ENCODE results near the gene JAG2.

Gene JAG2

GRCh38 chr14:105165761-105166485 lies 2.7 kb downstream of the JAG2 start:
- peak; percentile 12 for DNase-seq (ENCODE audit: low spot score)

GRCh38 chr14:105165134-105165704 lies 3.4 kb downstream of the JAG2 start:
- DNase-seq (ENCODE audit: low spot score) = no peak

DNA sequence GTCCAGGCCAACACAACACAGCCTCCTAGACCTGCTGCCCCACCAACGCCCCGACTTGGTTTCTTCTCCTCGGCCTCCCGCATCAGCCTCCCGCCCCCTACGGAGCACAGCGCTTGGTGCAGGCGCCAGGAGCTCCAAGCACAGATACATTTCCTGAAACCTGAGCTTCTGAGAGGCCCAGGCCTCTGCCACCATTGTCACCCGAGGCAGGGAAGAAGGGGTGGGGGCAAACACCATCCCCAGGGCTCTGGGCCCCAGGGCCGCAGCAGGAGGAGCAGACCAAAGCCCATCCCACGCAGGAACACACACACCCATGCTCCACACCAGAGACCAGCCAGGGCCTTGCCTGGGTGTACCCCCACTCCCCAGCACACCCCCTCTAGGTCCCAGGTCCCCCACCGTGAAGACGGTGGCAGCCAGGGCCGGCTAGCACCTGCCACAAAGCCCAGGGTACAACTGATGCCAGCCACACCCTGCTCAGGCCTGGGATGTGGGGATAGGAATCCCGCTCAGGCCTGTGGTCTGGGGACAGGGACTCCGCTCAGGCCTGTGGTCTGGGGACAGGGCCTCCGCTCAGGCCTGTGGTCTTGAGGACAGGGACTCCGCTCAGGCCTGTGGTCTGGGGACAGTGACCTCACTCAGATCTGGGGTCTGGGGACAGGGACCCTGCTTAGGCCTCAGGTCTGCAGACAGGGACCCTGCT lies 5.4 kb downstream of the JAG2 start:
- no peak for DNase-seq (ENCODE audit: low spot score)

DNA sequence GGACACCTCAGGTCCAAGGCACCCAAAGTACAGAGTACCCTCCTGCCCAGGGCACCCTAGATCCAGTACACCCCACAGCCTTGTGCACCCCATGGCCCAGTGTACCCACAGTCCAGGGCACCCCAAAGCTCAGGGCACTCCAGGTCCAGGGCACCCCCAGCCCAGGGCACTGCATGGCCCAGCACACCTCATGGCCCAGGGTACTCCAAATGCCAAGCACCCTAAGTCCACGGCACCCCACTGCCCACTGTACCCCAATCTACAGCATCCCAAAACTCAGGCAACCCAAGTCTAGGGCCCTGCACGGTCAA lies 6.0 kb downstream of the JAG2 start:
- no peak for DNase-seq (ENCODE audit: low spot score)

DNA sequence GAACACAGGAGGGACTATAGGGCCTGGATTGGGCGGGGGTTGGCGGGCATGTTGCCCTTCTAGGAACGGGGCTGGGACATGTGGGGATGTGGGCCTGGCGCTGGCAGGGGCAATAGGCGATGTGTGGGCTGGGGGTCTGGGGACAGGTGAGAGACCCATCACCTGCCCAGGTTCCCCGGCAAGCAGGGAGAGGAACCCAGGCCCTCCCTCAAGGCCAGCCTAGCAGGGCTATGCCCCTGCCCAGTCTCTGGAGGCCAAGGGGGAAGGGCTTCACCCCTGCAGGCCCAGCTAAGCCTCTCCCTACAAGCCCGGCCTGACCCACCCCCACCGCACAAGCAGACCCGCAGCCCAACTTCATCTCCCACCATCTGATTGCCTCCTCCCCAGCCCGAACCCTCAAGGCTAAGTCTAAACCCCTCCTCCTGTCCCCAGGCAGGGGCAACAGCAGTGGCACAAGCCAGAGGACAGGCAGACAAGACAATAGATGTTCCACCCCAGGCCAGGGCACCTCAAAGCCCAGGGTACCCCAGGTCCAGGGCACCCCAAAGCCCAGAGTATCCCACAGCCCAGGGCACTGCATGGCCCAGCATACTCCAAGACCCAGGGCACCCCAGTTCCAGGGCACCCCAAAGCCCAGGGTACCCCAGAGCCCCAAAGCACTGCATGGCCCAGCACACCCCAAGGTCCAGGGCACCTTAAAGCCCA lies 6.5 kb downstream of the JAG2 start:
- DNase-seq (ENCODE audit: low spot score) = peak; percentile 13

DNA sequence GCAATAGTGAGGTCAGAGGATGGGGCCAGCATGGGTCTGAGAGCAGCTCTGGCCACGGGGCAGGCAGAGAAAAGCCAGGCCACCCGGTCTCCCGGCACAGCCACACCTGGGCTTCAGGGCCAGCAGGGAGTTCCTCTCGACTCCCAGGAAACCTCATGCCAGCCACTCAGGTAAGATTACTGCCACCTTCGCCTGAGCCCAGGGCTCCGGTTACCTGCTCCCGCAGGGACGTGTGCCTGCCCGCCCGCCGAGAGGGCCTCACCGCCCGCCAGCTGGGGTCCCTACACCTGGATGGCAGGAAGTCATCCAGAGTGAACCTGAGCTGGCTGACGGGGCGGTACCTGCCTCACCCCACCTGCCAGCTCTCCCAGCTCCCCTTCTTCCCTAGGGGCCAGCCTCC lies 7.3 kb downstream of the JAG2 start:
- DNase-seq (ENCODE audit: low spot score) = no peak

- no peak for DNase-seq (ENCODE audit: low spot score)
Measured at GRCh38 chr14:105160776-105161175, 7.8 kb downstream of the JAG2 start.

DNA sequence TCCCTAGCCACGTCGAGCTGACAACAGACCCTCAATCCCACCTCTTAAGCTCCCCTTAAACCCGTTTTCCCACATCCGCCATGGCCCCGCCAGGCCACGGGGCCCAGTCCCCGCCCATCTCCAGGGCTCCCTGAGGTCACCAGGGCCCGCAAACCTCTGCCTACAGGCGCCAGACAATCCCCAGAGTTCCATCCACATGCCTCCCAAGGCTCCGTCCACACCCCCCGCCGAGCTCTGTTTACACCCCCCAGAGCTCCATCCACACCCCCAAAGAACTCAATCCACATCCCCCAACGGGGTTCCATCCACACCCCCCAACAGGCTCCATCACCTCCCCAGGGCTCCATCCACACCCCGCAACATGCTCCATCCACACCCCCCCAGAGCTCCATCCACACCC lies 9.2 kb downstream of the JAG2 start:
- DNase-seq (ENCODE audit: low spot score) = no peak

DNA sequence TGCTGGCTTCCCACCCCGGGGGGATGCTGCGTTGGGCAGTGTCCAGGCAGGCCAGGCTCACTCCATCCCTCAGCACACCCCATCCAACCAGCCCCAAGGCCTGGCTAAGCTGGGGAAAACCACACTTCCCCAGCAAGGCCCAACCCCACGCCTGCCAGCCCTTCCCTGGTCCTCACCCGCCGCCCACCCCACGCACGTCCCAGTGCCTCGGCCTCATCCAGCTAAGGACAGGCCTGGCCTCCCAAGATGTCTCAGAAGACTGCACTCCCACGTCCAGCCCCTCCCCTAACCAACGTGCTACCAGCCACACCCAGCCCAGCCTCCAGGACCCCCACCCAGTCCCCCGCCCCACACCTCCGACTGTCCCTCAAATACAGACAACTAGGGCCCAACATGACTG lies 9.8 kb downstream of the JAG2 start:
- no peak for DNase-seq (ENCODE audit: low spot score)

- DNase-seq (ENCODE audit: low spot score) = no peak
Measured at GRCh38 chr14:105157872-105158271, 10.7 kb downstream of the JAG2 start.

DNA sequence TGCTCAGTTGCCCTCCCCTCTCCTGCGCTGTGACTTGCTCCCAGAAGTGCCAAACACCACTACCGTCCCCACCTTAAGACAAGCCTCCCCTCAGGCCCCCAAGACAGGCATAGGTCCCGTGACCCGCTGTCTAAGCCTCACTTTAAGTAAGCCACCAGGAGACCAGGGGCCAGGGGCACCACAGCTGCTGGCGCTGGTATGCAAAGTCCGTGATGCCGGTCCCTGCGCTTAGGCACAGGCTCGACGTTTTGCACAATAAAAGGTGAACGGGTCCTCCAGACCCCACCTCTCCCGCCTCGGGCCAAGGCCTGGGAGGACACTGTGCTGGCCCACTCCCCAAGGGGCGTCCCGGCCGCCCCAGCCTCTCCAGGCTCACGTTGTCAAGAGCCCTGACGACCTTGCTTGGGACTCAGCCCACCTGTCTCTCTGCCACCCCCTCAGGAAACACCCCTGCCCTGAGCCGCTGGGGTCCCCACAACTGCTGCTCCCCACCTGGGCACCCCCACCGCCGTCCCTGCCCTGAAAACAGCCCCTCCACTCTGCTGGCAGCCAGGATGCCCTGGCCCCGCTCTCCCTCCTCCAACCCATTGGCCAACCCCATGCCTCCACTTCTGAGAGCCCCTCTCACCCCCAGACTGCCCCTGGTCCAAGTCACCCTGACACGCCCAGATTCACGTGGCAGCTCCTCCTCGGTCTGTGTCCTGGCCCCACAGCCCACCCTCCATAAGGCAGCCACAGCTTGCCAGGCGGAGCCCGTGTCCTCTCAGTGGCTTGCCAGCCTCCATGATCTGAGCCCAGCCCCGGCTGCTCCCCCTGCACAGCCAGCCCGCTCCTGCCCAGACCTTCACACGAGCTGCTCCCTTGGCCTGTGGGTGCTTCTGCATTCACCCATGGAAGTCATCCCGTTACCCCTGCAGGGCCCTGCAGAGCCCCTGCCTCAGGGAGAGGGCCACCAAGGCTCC lies 11.9 kb downstream of the JAG2 start:
- DNase-seq (ENCODE audit: low spot score) = no peak

DNA sequence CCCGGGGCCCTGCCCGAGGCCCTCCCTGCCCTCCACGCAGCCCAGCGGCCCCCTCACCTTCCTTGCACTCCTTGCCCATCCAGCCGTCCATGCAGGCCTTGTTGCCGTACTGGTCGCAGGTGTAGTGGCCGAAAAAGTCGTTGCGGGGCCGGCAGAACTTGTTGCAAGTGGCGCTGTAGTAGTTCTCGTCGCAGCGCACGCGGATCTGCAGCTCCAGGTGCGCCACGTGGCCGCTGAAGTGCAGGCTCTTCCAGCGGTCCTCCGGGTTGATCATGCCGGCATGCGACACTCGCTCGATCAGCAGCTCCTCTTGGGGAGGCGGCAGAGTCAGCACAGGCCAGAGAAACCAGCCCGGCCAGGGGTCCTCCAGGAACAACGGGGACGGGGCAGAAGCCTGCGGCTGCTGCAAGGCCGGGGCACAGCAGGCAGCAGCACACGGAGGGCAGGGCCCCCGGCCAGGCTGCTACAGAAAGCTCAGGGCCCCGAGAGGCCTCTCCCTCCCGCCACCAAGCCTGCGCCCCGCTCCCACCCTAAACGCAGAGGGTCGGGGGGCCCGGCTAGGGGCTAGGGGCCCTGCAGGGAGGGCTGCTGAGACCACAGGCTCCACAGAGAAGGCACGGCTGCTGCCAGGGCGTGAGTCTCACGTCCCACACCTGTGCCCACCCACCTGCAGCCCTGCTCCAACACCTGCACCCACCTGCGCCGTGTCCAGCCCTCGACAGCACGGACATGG lies 12.7 kb downstream of the JAG2 start:
- DNase-seq (ENCODE audit: low spot score) = no peak

- no peak for DNase-seq (ENCODE audit: low spot score)
Measured at GRCh38 chr14:105155071-105155651, 13.4 kb downstream of the JAG2 start.

- DNase-seq (ENCODE audit: low spot score) = no peak
Measured at GRCh38 chr14:105154476-105154871, 14.1 kb downstream of the JAG2 start.

- no peak for DNase-seq (ENCODE audit: low spot score)
Measured at GRCh38 chr14:105153739-105154475, 14.7 kb downstream of the JAG2 start.

DNA sequence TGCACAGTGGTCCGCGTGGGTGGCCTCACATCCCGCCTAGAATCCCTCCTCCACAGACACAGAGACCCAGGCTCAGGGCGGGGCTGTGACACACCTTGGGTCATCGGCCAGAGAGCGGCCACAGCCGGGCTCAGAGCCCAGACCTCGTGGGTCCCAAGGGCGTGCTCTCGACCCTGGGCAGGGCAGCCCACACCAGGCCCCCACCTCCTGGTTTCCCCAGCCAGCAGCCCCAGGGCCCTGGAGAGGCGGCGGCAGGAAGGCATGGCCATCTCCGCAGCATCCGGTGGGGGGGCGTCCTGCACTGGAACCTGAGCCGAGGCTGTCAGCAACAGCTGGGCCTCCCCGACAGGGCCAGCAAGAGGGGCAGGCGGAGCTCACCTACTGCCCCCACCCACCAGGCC lies 15.2 kb downstream of the JAG2 start:
- no peak for DNase-seq (ENCODE audit: low spot score)

- DNase-seq (ENCODE audit: low spot score) = no peak
Measured at GRCh38 chr14:105152794-105153241, 15.8 kb downstream of the JAG2 start.

GRCh38 chr14:105151838-105152793 lies 16.5 kb downstream of the JAG2 start:
- DNase-seq (ENCODE audit: low spot score) = no peak

Data from kidney tubule cell (primary cell).